ENCODE data around the gene LDHAL6A. TPM values are rescaled to one million over a fixed set of nuclear protein-coding genes. Genes with fewer than 3 reads are reported as not detected.

The LDHAL6A gene
- polyA plus RNA-seq, 2 of the 4 experiments (the other 2 are of a cell fraction), result not detected

GRCh38 chr11:18491924-18492323, 36.3 kb downstream of the LDHAL6A start:
- H3K4me3 ChIP-seq, result no peak overlapping the region
- H3K27ac ChIP-seq, result no peak overlapping the region
- H3K4me2 ChIP-seq, result no peak overlapping the region
- 94% methylated on average over 2 of the region's 2 CpGs for WGBS (ENCODE audit: missing lambda C conversion rate)
- DNase-seq (ENCODE audit: low read depth in 1 of 2, low spot score in 1 of 2) (no peak), FAIRE-seq (no peak), ATAC-seq (no peak)
- no peaks in the 10 kb centered on the region for H3K9me3 ChIP-seq
- TF ChIP-seq TP53 (CRISPR knock-in tag; IDR thresholded peaks at IDR 0.05) (no peak), EP300 (IDR thresholded peaks at IDR 0.05) (no peak), GATA3 (IDR thresholded peaks at IDR 0.05; ENCODE audit: borderline replicate concordance) (no peak), PBX3 (IDR thresholded peaks at IDR 0.05) (no peak), EHF (CRISPR knock-in tag; IDR thresholded peaks at IDR 0.05) (no peak), HEYL (CRISPR knock-in tag; IDR thresholded peaks at IDR 0.05) (no peak), SMC3 (IDR thresholded peaks at IDR 0.05) (no peak), FOXS1 (CRISPR knock-in tag; IDR thresholded peaks at IDR 0.05) (no peak), CBX8 (IDR thresholded peaks at IDR 0.05) (no peak), ELK1 (IDR thresholded peaks at IDR 0.05; ENCODE audit: low read depth, low read length) (no peak), NPAS2 (CRISPR knock-in tag; IDR thresholded peaks at IDR 0.05; ENCODE audit: borderline replicate concordance) (no peak), KDM5A (IDR thresholded peaks at IDR 0.05) (no peak), HOXB5 (CRISPR knock-in tag; IDR thresholded peaks at IDR 0.05) (no peak)
- POLR2A ChIA-PET, result no interaction called here
- CTCF ChIA-PET, result interaction anchor here (1.1 kb wide), 1 partner anchor 24 kb away, joined by 3 read pairs; no protein-coding TSS in a partner anchor
- H3K4me1 ChIP-seq, result peaks cover 17% of the 10 kb centered on the region

GRCh38 chr11:18492888-18493287, 37.2 kb downstream of the LDHAL6A start:
- FAIRE-seq (peak; percentile 13), DNase-seq (ENCODE audit: low read depth in 1 of 2, low spot score in 1 of 2) (no peak), ATAC-seq (no peak)
- Histone ChIP-seq H3K4me3 (no peak overlapping the region), H3K4me1 (peaks cover 17% of the 10 kb centered on the region), H3K27ac (no peak overlapping the region), H3K9me3 (no peaks in the 10 kb centered on the region), H3K4me2 (no peak overlapping the region)
- no peak for TF ChIP-seq EHF (CRISPR knock-in tag; IDR thresholded peaks at IDR 0.05)
- TF ChIP-seq ESRRA (IDR thresholded peaks at IDR 0.05; ENCODE audit: borderline replicate concordance, low read length), result no peak
- no peak for TF ChIP-seq FOXS1 (CRISPR knock-in tag; IDR thresholded peaks at IDR 0.05)
- no peak for TF ChIP-seq E2F6 (IDR thresholded peaks at IDR 0.05; ENCODE audit: borderline replicate concordance, low read depth)
- no peak for TF ChIP-seq CHD4 (IDR thresholded peaks at IDR 0.05; ENCODE audit: borderline replicate concordance)
- TF ChIP-seq HOXB13 (CRISPR knock-in tag; IDR thresholded peaks at IDR 0.05; ENCODE audit: low read depth), result no peak
- TF ChIP-seq EHMT2 (IDR thresholded peaks at IDR 0.05; ENCODE audit: low read depth), result no peak
- TF ChIP-seq SREBF2 (IDR thresholded peaks at IDR 0.05), result no peak
- no peak for TF ChIP-seq TFCP2L1 (CRISPR knock-in tag; IDR thresholded peaks at IDR 0.05)
- TF ChIP-seq ZFP36 (IDR thresholded peaks at IDR 0.05; ENCODE audit: borderline replicate concordance, partially characterized antibody), result no peak
- no peak for TF ChIP-seq PHF8 (IDR thresholded peaks at IDR 0.05; ENCODE audit: borderline replicate concordance, low read depth)
- no peak for TF ChIP-seq NFE2L2 (conservative IDR thresholded peaks at IDR 0.05; ENCODE audit: low read length)
- no peak for TF ChIP-seq CBX2 (IDR thresholded peaks at IDR 0.05; ENCODE audit: borderline replicate concordance, low read depth)
- TF ChIP-seq HMGXB4 (CRISPR knock-in tag; IDR thresholded peaks at IDR 0.05; ENCODE audit: borderline replicate concordance), result no peak
- POLR2A ChIA-PET, result no interaction called here
- CTCF ChIA-PET, result interaction anchor here (1.0 kb wide), 1 partner anchor 48 kb away, joined by 4 read pairs; no protein-coding TSS in a partner anchor

All from A549 (cell line).